HEK293 (cell line): ENCODE results near the gene FHL1.
A peak's percentile ranks its signal among the peaks of the same experiment; 100 is the strongest.

ENCODE experiments used
- CTCF ChIA-PET: fragments of 350-600 bp; formaldehyde crosslinking; extraction: SDS; loops from one replicate; lab custom pipeline; 2021; ENCODE audit warnings: antibody characterized with exemption; lab: Yijun Ruan, JAX
- POLR2A ChIA-PET: fragments of 300-600 bp; formaldehyde crosslinking; extraction: SDS; loops from one replicate; lab custom pipeline; 2020; ENCODE audit warnings: antibody characterized with exemption, inconsistent platforms; lab: Yijun Ruan, JAX
- H3K27ac ChIP-seq: fragments of 200-500 bp; sonication (Bioruptor generic); 2 replicates; pipeline ENCODE4 v1.5.1; 2014; ENCODE audit warnings: low read depth, low read length, control low read depth, inconsistent platforms; ENCODE audit errors: extremely low read depth
- H3K36me3 ChIP-seq, 2 experiments: fragments of 200-500 bp in 1 of 2; sonication (Bioruptor generic) in 1 of 2; 1 replicate in 1 of 2; 2 replicates in 1 of 2; pipeline ENCODE4 v1.5.1; 2014 to 2017; ENCODE audit warnings: inconsistent platforms in 2 of 2, low read length in 2 of 2; ENCODE audit not compliant: control insufficient read depth in 2 of 2, insufficient read depth in 1 of 2
- H3K4me1 ChIP-seq: fragments of 200-500 bp; sonication (Bioruptor generic); 2 replicates; pipeline ENCODE4 v1.5.1; 2014; ENCODE audit warnings: mild to moderate bottlenecking, low read length, inconsistent platforms; ENCODE audit not compliant: control insufficient read depth, insufficient read depth
- H3K4me3 ChIP-seq: 2 replicates; pipeline ENCODE4 v1.5.1; 2011; ENCODE audit warnings: low read depth, mild to moderate bottlenecking, control low read depth, low read length, moderate library complexity
- H3K9me3 ChIP-seq: fragments of 200-500 bp; sonication (Bioruptor generic); 2 replicates; pipeline ENCODE4 v1.5.1; 2014; ENCODE audit warnings: low read depth, low read length, inconsistent platforms; ENCODE audit not compliant: control insufficient read depth, insufficient read depth
- BCL11A ChIP-seq: fragments of 450-650 bp; formaldehyde crosslinking; IDR thresholded peaks from 2 replicates; pipeline ENCODE4 v1.5.1; 2016; ENCODE audit warnings: low read depth, missing biosample characterization, missing genetic modification characterization
- HOXA7 ChIP-seq: sonication (generic); formaldehyde crosslinking; IDR thresholded peaks from 2 replicates; pipeline ENCODE4 v1.8.1; 2022; ENCODE audit warnings: missing genetic modification reagents, borderline replicate concordance
- HOXC10 ChIP-seq: sonication (generic); formaldehyde crosslinking; IDR thresholded peaks from 2 replicates; pipeline ENCODE4 v1.8.1; 2023; ENCODE audit warnings: mild to moderate bottlenecking, missing genetic modification reagents
- HOXD13 ChIP-seq: sonication (generic); formaldehyde crosslinking; IDR thresholded peaks from 2 replicates; pipeline ENCODE4 v1.8.0; 2022; ENCODE audit warnings: missing genetic modification reagents, borderline replicate concordance
- IKZF3 ChIP-seq: fragments of 450-650 bp; IDR thresholded peaks from 2 replicates; pipeline ENCODE4 v1.5.0; 2018; ENCODE audit warnings: missing biosample characterization, mild to moderate bottlenecking, missing genetic modification characterization, moderate library complexity
- KLF16 ChIP-seq: fragments of 450-650 bp; formaldehyde crosslinking; IDR thresholded peaks from 2 replicates; pipeline ENCODE4 v1.5.1; 2017; ENCODE audit warnings: missing biosample characterization, missing genetic modification characterization
- SALL2 ChIP-seq: fragments of 450-650 bp; formaldehyde crosslinking; IDR thresholded peaks from 2 replicates; pipeline ENCODE4 v1.5.0; 2017; ENCODE audit warnings: missing biosample characterization, mild to moderate bottlenecking, missing genetic modification characterization, borderline replicate concordance
- SP2 ChIP-seq: fragments of 450-650 bp; formaldehyde crosslinking; IDR thresholded peaks from 2 replicates; pipeline ENCODE4 v1.5.1; 2016; ENCODE audit warnings: missing biosample characterization, missing genetic modification characterization
- YY2 ChIP-seq: fragments of 450-650 bp; formaldehyde crosslinking; IDR thresholded peaks from 2 replicates; pipeline ENCODE4 v1.5.1; 2016; ENCODE audit warnings: missing biosample characterization, missing genetic modification characterization
- ZBTB44 ChIP-seq: fragments of 450-650 bp; IDR thresholded peaks from 2 replicates; pipeline ENCODE4 v1.5.1; 2018; ENCODE audit warnings: missing biosample characterization, mild to moderate bottlenecking, missing genetic modification characterization
- ZBTB48 ChIP-seq: fragments of 450-650 bp; formaldehyde crosslinking; IDR thresholded peaks from 2 replicates; pipeline ENCODE4 v1.5.1; 2016; ENCODE audit warnings: missing biosample characterization, missing genetic modification characterization
- ZBTB7A ChIP-seq: fragments of 450-650 bp; formaldehyde crosslinking; IDR thresholded peaks from 2 replicates; pipeline ENCODE4 v1.5.1; 2016; ENCODE audit warnings: low read depth, missing biosample characterization, missing genetic modification characterization
- ZBTB8A ChIP-seq: fragments of 450-650 bp; formaldehyde crosslinking; IDR thresholded peaks from 2 replicates; pipeline ENCODE4 v1.5.1; 2016; ENCODE audit warnings: missing biosample characterization, missing genetic modification characterization
- ZNF121 ChIP-seq: fragments of 450-650 bp; formaldehyde crosslinking; IDR thresholded peaks from 2 replicates; pipeline ENCODE4 v1.5.1; 2016; ENCODE audit warnings: missing biosample characterization, missing genetic modification characterization
- ZNF140 ChIP-seq: fragments of 450-650 bp; formaldehyde crosslinking; IDR thresholded peaks from 2 replicates; pipeline ENCODE4 v1.5.1; 2016; ENCODE audit warnings: missing biosample characterization, missing genetic modification characterization
- ZNF148 ChIP-seq: fragments of 450-650 bp; formaldehyde crosslinking; IDR thresholded peaks from 2 replicates; pipeline ENCODE4 v1.5.0; 2017; ENCODE audit warnings: missing biosample characterization, missing genetic modification characterization, borderline replicate concordance
- ZNF214 ChIP-seq: fragments of 450-650 bp; formaldehyde crosslinking; IDR thresholded peaks from 2 replicates; pipeline ENCODE4 v1.5.1; 2017; ENCODE audit warnings: missing biosample characterization, mild to moderate bottlenecking, missing genetic modification characterization, borderline replicate concordance
- ZNF324 ChIP-seq: fragments of 450-650 bp; formaldehyde crosslinking; IDR thresholded peaks from 2 replicates; pipeline ENCODE4 v1.5.1; 2016; ENCODE audit warnings: missing biosample characterization, missing genetic modification characterization
- ZNF37A ChIP-seq: fragments of 450-650 bp; IDR thresholded peaks from 2 replicates; pipeline ENCODE4 v1.5.1; 2018; ENCODE audit warnings: missing biosample characterization, missing genetic modification characterization
- ZNF404 ChIP-seq: fragments of 450-650 bp; formaldehyde crosslinking; IDR thresholded peaks from 2 replicates; pipeline ENCODE4 v1.5.1; 2017; ENCODE audit warnings: missing biosample characterization, missing genetic modification characterization
- ZNF555 ChIP-seq: fragments of 450-650 bp; formaldehyde crosslinking; conservative IDR thresholded peaks from 2 replicates; pipeline ENCODE4 v1.5.1; 2017; ENCODE audit warnings: missing biosample characterization, mild to moderate bottlenecking, missing genetic modification characterization, inconsistent platforms
- ZNF560 ChIP-seq: fragments of 450-650 bp; formaldehyde crosslinking; IDR thresholded peaks from 2 replicates; pipeline ENCODE4 v1.5.1; 2017; ENCODE audit warnings: missing biosample characterization, missing genetic modification characterization, borderline replicate concordance
- ZNF600 ChIP-seq: fragments of 450-650 bp; formaldehyde crosslinking; IDR thresholded peaks from 2 replicates; pipeline ENCODE4 v1.5.1; 2016; ENCODE audit warnings: missing biosample characterization, missing genetic modification characterization
- ZNF626 ChIP-seq: fragments of 450-650 bp; sonication (Bioruptor Pico); formaldehyde crosslinking; IDR thresholded peaks from 2 replicates; pipeline ENCODE4 v1.5.1; 2018; ENCODE audit warnings: missing biosample characterization, missing genetic modification characterization, inconsistent platforms
- ZNF654 ChIP-seq: fragments of 450-650 bp; formaldehyde crosslinking; IDR thresholded peaks from 2 replicates; pipeline ENCODE4 v1.5.1; 2016; ENCODE audit warnings: low read depth, missing biosample characterization, missing genetic modification characterization
- ZNF670 ChIP-seq: fragments of 450-650 bp; formaldehyde crosslinking; IDR thresholded peaks from 2 replicates; pipeline ENCODE4 v1.5.1; 2016; ENCODE audit warnings: missing biosample characterization, missing genetic modification characterization, low read depth
- ZNF792 ChIP-seq: fragments of 450-650 bp; formaldehyde crosslinking; IDR thresholded peaks from 2 replicates; pipeline ENCODE4 v1.5.1; 2016; ENCODE audit warnings: missing biosample characterization, missing genetic modification characterization
- TF ChIP-seq, protein P1 (sequence below): fragments of 450-650 bp; formaldehyde crosslinking; IDR thresholded peaks from 2 replicates; pipeline ENCODE4; 2016; ENCODE audit warnings: missing biosample characterization, missing genetic modification characterization
- TF ChIP-seq, protein P2 (sequence below): fragments of 450-650 bp; formaldehyde crosslinking; IDR thresholded peaks from 2 replicates; pipeline ENCODE4 v1.5.1; 2016; ENCODE audit warnings: missing biosample characterization, missing genetic modification characterization
- TF ChIP-seq, protein P3 (sequence below): fragments of 450-650 bp; formaldehyde crosslinking; IDR thresholded peaks from 2 replicates; pipeline ENCODE4 v1.5.1; 2016; ENCODE audit warnings: missing biosample characterization, missing genetic modification characterization

FHL1 gene

GRCh38 chrX:136168929-136169735 is 21.8 kb downstream of the FHL1 start:
- CTCF ChIA-PET = interaction anchor here (0.6 to 1.5 kb wide), 6 partner anchors 13 to 141 kb away, joined by 3 to 7 read pairs (median 4); no protein-coding TSS in a partner anchor
- H3K4me1 ChIP-seq = peaks cover 16% of the 10 kb centered on the region
- POLR2A ChIA-PET = interaction anchor here (0.9 kb wide), 1 partner anchor 15 kb away, joined by 3 read pairs; no protein-coding TSS in a partner anchor
- H3K27ac ChIP-seq = peak overlapping the region; percentile 70
- H3K9me3 ChIP-seq = no peaks in the 10 kb centered on the region
- no peak overlapping the region for H3K4me3 ChIP-seq
- H3K36me3 ChIP-seq = peaks cover under 1 to 6% of the 10 kb centered on the region in 2 experiments; a peak in 2 of 3 replicates
- TF ChIP-seq SP2 (tag by site-specific recombination) (peak; percentile 15; the same call in 1 of the 2 replicates), SALL2 (tag by site-specific recombination) (no peak), ZNF404 (tag by site-specific recombination) (no peak), ZNF560 (tag by site-specific recombination) (no peak), ZNF626 (tag by site-specific recombination) (no peak), IKZF3 (tag by site-specific recombination) (peak; percentile 59; the same call in 1 of the 2 replicates), ZNF555 (no peak), ZBTB7A (tag by site-specific recombination) (no peak), YY2 (tag by site-specific recombination) (no peak), HOXD13 (CRISPR knock-in tag) (peak; percentile 19; the same call in 1 of the 2 replicates), ZNF600 (tag by site-specific recombination) (peak; percentile 63), ZBTB44 (tag by site-specific recombination) (peak; percentile 63; the same call in 1 of the 2 replicates), ZNF324 (tag by site-specific recombination) (0 out of 2 replicates have a peak, but pooled peaks have one; percentile 27), ZNF214 (tag by site-specific recombination) (no peak; the same call in 1 of the 2 replicates), ZNF670 (tag by site-specific recombination) (no peak), HOXA7 (CRISPR knock-in tag) (no peak), ZBTB8A (tag by site-specific recombination) (peak; percentile 75), ZNF121 (tag by site-specific recombination) (no peak), ZNF148 (tag by site-specific recombination) (no peak), HOXC10 (CRISPR knock-in tag) (no peak), ZBTB48 (tag by site-specific recombination) (no peak), ZNF792 (tag by site-specific recombination) (no peak), ZNF654 (tag by site-specific recombination) (peak; percentile 37; the same call in 1 of the 2 replicates), ZNF140 (tag by site-specific recombination) (no peak), ZNF37A (tag by site-specific recombination) (no peak), KLF16 (tag by site-specific recombination) (no peak), BCL11A (tag by site-specific recombination) (peak; percentile 82; the same call in 1 of the 2 replicates)
- TF ChIP-seq, protein P1, sequence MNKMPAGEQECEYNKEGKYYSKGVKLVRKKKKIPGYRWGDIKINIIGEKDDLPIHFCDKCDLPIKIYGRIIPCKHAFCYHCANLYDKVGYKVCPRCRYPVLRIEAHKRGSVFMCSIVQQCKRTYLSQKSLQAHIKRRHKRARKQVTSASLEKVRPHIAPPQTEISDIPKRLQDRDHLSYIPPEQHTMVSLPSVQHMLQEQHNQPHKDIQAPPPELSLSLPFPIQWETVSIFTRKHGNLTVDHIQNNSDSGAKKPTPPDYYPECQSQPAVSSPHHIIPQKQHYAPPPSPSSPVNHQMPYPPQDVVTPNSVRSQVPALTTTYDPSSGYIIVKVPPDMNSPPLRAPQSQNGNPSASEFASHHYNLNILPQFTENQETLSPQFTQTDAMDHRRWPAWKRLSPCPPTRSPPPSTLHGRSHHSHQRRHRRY (tag by site-specific recombination) = no peak
- TF ChIP-seq, protein P2, sequence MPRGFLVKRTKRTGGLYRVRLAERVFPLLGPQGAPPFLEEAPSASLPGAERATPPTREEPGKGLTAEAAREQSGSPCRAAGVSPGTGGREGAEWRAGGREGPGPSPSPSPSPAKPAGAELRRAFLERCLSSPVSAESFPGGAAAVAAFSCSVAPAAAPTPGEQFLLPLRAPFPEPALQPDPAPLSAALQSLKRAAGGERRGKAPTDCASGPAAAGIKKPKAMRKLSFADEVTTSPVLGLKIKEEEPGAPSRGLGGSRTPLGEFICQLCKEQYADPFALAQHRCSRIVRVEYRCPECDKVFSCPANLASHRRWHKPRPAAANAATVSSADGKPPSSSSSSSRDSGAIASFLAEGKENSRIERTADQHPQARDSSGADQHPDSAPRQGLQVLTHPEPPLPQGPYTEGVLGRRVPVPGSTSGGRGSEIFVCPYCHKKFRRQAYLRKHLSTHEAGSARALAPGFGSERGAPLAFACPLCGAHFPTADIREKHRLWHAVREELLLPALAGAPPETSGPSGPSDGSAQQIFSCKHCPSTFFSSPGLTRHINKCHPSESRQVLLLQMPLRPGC (tag by site-specific recombination) = peak; percentile 84
- TF ChIP-seq, protein P3, sequence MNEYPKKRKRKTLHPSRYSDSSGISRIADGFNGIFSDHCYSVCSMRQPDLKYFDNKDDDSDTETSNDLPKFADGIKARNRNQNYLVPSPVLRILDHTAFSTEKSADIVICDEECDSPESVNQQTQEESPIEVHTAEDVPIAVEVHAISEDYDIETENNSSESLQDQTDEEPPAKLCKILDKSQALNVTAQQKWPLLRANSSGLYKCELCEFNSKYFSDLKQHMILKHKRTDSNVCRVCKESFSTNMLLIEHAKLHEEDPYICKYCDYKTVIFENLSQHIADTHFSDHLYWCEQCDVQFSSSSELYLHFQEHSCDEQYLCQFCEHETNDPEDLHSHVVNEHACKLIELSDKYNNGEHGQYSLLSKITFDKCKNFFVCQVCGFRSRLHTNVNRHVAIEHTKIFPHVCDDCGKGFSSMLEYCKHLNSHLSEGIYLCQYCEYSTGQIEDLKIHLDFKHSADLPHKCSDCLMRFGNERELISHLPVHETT (tag by site-specific recombination) = peak; percentile 94
